Fibroblast of the conjunctiva (primary cell): ENCODE data around the gene PRKCA.

Experiments
- DNase-seq: peaks from one replicate; pipeline ENCODE4 v3.0.0-alpha.2; 2010; ENCODE audit warnings: low read depth

The PRKCA gene

DNA sequence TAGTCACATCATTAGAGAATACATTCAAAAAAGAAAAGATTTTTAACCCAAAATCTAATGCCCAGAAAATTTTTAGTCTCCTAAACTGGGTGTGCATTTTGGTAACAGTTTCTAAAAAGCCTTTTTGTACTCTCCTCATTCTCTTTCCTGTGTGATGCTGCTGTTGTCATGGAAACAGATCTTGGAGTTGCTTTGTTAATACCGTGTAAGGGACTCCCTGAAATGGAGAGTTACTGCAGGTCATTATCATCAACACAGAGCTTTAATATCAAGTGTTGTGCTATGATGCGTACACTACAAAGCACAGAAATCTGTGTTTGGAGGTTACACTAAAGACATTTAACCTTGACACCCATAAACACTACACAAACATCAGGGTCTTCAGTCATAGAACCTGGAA, 216.3 kb downstream of the PRKCA start:
- no peak for DNase-seq

DNA sequence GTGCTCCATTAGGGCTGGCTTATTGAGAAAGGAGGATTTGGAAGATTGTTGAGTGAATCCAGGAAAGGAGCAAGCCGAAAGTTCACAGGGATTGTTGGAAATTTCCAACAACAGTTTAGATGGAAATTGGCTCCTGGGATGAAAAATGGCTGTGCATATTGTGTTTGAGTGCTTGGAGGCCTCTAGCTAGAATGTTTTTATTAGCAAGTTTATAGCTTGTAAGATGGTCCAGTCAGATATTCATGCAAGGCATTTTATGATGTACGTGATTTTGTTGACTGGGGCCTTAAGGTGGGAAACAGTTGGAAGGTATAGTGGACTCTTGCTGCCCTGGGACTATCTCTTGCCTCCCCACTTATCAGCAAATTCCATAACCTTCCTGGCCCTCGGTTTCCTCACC, 216.7 kb downstream of the PRKCA start:
- DNase-seq = no peak

DNA sequence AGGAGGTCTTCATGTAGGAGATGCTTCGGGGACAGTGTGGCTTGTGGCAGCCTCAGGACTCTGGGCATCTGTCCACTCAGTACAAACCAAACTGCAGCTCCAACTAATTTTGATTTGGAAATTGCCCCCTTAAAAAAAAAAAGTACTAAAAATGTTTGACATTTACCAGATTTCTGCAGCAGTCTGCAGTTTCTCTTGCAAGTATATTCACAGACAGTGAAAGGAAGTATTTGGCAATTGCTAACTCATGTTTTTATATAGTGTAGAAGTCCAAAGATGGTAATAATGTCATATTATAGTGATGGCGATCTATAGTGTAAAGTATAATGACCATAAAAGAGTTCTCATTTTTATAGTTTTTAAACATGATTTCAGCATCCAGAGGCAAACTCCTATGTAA, 218.6 kb downstream of the PRKCA start:
- DNase-seq = no peak

DNA sequence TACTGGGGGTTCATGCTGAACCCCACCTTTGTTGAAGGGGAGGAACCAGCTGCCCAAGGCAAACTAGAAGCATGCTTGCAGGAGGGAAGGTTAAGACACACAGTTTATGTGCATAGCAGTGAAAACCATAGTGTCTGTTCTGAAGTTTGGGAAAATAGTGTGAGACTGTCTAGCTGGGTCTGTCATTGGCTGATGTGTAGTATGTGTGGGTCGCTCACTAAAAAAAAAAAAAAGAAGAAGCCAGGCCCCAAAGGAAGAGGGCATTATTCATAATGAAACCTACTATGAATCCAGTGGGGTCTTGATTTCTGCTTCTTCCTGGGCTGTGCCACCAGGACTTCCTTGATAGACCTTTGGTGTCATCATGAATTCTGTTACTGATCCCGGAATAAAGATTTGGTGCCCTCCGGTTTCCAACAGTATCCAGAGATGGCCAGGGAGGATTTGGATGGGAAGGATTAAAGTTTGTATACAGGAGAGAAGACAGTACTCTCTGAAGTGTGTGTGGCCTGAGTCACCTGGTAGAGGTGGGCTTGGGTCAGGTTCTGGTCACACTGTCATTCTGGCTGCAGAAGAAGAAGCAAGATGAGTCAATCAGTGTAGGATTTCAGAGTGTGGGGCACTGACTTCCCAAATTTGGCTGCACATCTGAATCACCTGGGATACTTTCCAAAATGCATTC, 220.3 kb downstream of the PRKCA start:
- no peak for DNase-seq

DNA sequence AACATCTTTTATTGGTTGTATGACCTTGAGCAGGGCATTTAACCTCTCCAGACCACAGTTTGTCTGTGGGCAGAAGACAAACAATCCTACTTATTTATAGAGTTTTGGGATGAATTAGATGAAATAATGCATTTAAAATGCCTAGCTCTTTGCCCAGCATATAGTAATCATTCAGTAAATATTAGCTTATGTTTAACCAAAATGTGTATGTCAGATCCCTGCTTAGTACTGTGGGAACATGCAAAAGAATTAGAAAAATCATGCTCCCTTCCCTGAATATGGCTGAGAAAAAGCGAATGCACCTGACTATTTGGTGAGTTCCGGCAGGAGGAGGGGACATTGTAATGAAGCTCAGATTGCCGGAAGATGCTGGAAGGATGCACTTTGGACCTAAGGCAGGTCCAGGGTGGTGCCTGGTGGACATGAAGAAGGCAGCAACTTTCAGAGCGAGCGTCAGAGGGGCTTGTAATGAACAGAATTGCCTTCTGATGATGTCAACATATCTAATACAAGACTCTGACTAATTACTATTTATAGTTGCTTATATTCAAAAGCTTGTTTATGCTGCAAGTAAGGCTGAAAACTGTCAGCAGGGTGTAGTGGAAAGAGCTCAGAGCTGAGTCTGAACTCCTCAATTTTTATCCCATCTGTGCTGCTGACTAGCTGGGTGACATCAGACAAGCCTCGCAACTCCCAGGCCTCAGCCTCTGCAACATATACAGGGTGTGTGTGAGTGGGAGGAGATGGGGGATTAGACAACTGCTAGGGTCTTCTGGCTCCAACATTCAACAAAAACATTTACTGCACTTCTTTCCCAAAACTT, 221.2 kb downstream of the PRKCA start:
- DNase-seq = no peak

DNA sequence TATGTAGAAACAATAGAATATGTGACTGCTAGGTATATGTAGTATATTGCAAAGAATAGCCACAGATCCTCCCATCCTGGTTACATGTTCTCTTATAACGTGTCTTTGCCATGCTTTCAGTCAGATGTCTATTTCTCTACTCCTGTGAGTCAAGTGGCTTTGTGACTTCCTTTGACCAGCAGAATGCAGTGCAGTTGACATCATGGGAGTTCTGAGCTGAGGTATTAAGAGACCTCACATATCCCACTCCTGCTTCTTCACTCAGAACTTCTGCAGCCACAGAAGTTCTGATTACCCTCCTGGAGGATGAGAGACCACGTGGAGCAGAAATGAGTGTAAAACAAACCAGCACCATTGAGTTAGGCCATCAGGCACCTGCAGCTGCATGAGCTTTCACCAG, 222.5 kb downstream of the PRKCA start:
- no peak for DNase-seq

DNA sequence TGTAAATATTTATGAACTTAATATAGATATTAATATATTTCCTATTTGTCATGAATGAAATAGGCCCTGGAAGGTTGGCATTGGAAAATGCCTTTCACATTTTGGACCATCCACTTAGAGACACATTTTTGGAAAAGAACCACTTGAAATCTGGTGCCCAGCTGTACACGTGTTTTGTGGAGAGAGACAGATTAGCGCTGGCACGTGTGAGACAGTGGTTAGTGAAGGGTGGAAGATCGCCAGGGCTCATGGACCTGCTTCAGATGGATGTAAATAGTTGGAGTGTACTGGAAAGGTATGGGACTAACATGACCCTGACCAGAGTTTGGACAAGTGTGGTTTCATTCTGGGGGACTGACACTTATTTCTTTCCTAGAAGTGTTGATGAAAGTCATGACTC, 222.9 kb downstream of the PRKCA start:
- DNase-seq = no peak

DNA sequence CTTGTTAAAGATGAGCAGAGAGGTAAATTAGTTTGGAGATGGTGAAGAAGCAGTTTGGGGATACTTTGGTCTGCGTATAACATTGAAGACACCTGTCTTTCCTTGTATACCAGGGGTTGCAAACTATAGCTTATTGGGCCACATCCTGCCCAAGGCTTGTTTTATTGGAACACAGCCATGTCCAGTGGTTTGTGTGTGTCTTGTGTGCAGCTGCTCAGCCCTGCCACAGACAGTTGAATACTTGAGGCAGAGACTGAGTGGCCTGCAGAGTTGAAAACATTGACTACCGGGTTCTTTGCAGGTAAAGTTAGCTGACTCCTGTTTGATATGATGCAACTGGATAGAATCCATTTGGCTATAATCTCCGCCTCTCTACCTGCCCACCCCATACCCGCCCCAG, 224.4 kb downstream of the PRKCA start:
- no peak for DNase-seq

DNA sequence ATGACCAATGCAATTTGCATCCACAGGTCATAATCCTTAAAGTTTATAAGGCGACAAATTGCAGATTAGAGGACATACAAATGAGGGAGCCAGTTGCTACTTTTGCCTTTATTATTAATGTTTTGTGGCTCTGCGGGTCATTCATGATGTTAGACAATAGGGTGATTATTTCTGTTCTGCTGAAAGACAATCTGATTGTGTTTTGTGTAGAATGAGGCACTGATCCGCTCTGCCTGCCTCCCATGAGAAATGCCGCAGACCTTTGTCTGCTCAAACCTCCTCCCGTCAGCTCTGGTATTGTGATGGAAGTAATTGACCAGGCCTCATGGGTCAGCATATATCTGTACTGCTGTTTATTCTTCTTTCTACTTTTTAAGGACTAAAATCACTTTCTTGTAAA, 224.9 kb downstream of the PRKCA start:
- no peak for DNase-seq

DNA sequence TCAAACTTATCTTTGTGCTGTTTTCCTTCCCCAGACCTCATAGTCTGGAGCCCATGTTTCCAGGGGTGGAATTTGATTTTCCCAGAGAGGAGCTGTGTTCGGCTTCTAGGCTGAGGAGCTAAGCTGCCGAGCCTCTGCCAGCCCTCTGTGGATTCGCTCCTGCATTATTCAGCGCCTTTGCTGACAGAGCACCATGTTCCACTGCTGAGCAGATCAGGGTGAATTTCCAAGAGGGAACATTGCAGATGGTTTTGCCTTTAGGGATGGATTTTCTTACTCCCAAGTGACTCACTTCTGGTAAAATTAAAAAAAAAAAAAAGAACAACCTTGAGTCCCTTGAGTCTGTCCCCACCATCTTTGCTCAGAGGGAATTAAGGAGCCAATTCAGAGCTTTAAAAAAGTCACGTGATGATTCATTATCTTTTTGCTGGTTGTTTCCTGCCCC, 229.5 kb downstream of the PRKCA start:
- no peak for DNase-seq

DNA sequence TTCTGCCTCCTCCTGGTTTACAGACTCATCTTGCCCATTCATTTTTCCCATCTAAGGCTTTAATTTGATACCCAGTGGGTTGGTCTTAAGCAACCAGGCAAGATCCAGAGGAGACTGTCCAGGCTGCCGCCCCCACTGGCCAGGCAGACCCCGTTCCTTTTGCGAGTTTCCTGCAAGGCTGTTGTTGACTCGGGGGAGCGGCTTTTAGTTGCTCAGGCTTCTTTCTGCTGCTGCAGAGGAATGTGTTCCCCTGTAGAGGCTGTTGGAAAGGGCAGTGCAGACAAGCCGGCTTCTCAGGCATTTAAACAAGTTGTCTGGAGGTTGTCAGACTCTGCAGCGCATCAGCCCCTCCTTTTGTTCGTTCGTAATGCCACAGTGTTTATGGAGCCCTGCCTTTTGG, 231.2 kb downstream of the PRKCA start:
- DNase-seq = no peak

DNA sequence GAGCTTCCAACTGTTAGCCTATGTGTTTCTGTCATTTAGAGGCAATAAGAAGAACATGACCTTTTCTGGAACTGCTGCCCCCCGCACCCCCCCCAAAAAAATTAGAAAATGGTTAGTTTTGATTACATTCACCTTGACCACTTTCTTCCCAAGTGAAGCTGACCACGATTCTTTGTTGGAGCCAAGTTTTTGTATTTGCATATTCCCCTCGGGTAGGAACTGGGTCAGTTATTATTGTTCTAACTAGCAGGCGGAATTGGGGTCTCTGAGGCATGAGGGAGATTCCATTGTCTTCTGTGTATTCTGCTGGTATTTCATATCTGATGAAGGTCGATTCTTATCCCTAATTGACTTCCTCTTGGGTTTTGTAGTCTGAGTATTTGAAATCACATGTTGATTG, 231.6 kb downstream of the PRKCA start:
- DNase-seq = no peak

DNA sequence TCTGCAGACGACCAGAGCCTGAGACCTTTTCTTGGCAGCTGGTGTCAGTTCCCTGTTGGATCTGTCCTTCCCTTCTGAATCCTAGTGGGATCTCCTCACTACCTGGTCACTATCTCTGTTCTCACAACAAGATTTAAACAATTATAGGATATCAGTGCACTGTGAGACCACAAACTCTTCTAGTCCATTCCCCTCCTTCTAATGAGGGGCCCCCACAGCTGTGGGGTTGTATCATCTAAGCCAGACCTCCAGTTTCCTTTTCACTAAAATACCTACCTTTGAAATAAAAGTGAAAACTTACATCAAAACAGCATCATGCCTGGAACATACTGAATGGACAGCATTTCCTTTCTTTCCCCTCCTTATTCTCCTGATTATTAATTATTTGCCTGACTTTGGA, 233.2 kb downstream of the PRKCA start:
- DNase-seq = no peak

DNA sequence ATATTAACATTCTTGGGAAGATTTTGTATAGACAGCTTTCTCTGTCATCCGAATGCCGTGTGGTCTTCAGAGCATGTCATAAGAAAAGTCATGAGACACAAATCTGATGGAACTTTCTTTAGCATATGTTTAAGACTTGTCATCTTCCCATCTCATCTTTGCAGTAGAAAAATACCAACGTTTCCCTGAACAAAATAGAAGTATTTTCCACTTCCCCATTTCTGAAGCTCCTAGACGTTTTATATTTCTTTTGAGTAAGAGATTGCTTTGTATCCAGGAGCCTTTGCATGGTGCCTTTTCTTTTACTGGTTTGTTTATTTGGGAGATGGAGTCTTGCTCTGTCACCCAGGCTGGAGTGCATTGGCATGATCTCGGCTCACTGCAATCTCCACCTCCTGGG, 235.1 kb downstream of the PRKCA start:
- no peak for DNase-seq

DNA sequence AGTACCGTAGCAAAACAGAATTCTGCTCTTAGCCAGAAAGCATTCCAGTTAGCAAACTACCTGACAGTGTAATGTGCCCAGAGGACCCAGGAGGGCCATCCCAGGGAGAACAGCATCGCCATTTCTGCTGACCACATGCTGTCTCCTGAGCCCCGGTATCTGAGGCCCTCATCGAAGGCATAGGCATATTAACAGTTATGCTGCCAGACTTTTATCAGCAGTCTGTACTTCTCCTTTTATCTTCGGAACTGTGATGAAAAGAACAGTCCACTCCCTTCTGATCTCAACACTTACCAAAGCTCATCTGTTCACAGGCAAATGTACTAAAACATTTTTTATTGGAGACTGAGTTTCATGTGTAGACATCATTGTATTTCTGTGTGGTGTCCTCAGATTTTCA, 236.4 kb downstream of the PRKCA start:
- DNase-seq = no peak

DNA sequence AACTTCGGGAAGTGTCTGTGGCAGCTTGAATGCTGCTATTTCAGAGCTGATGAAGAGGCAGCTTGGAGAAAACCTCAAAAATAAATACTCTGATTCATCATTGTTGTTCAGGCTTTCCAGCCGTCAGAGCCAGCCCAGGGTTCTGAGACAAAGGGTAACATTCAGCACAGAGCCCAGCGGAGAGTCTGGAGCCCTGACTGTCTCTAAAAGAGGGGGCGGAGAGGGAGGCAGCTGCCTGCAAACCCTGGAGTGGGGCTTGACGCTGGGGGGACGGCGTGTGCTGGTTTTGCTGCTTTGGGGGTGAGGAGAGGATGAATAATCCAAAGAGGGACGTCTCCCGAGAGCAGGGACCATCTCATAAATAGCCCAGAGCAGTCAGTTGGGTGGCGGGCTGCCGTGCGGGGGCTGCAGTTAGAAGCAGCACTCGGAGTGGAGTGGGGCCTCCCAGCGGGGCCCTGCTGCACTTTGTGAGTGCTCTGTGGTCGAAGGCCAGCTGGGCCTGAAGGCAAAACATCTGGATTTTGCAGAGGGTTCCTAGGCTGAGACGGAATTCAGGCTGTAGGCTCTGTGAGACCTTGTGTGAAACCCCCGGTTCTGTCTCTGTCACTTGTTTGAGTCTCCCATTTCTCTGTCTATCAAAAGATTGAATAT, 237.8 kb downstream of the PRKCA start:
- DNase-seq = peak; percentile 39

DNA sequence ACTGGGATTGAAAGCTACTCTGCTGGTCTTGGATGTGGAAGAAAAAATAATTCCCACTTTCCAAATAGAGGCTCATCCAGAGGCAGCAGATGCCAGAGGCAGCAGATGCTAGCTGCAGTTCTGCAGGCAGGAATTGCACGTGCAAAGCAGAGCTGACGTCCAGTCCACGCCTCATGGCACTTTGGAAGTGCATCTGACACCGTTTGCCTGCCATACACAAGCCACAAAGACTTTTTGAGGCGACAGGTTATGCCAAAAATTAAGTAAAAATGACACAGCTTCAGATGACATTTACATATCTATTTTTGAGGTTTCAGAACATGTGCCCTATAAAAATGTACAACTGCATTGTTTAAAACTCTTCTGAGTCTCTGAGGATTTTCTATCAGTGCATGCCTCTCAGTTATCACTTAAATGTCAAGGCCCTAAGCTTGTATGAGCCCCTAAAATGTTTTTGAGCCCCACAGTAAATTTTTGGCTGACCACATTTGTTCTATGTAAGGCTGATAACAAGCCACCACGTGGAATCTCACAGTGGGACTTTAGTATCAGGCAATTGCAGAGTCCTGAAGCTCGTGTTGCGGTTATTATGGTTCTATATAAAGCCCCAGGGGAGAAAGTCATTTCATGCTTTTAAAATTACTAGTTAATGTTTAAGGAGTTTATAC, 239.2 kb downstream of the PRKCA start:
- DNase-seq = no peak

DNA sequence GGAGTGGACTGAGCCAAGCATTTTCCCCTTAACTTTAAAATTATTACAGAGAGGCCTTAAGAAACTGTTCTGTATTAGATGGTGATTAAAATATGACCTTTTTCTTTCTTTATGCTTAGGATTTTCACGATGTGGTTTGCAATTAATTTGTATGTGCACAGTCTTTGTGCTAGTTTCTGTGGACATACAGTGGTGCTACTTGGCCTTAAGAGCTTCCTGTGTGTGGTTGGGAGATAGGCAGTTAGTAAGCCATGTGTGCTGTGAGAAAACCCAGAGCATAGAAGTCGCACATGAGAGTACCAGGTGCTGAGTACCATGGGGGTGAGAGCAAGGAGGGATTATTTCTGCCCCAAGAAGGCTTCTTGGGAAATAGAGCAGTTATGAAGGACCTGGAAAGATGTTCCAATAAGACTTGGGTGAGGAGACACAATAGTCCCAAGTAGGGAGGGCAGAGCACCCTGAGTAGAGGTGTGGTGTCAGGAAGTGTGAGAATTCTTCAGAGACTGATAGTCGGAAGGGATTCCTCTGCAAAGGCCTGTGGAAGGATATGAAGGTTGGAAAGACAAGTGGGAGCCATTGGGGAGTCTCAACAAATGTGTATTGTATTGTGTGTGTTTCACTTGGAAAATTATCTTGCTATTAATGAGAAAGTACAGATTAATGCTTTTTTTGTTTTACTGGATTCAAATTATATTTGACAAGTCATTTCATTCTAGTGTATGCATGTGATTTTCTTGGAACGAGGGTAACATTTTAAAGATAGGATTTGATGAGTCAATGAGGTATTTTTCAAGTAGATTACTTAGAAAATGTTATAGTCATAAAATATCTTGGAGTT, 239.9 kb downstream of the PRKCA start:
- no peak for DNase-seq

DNA sequence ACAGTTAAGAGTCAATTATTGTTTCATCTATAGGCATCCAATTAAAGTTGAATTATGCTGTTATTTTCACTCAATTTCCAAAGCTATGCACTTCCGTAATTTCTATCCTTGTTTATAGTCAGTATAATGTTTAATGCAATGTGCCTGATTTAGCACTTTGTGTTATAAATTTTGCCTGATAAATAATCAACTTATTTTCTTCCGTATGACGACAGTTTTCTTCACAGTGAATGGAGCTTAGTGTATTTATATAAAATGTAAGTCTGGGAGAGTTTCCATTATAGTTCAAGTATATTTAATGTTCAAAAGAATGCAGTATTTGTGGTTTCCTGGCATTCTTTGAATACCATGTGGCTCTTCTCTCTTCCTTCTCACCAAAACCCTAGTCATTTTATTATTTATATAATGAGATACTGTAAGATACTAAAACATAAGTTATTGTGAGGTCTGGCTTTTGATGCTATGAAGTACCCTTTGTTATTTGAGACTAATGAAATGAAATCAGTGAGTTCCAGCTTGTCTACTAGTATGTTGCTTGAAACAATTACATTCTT, 240.6 kb downstream of the PRKCA start:
- no peak for DNase-seq

DNA sequence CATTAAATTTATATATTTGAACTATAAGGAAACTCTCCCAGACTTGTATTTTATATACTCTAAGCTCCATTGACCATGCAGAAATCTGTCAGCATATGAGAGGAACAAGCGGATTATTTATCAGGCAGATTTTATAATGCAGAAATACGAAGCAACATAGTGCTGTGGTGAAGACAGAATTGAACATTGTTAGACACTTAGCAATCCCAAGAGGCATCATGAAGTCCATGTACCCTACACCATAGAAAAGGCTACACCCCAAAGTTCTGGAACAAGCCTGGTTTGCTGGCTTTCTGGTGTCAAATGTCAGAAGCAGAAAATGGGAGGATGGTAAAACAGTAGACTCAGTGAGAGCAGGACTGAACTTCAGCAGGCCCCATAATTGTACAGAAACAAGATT, 241.1 kb downstream of the PRKCA start:
- DNase-seq = no peak

DNA sequence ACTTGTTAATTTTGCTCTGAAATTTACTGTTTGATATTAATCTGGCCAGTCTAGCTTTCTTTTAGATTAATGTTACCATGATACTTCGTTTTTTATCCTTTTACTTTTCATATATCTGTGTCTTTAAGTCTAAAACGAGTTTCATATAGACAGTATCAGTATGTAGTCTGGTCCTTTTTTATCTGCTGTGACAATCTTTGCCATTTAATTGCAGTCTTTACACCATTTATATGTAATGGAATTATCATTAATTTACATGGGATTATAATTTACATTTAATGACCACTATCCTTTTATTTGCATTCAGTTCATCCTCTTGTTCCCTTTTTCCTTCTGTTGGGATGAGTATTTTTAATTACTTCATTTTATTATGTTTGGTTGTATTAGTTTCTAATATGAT, 243.5 kb downstream of the PRKCA start:
- no peak for DNase-seq
